OCI-LY1 (cell line): ENCODE data around the gene LRMDA.

Experiments
- H2AFZ ChIP-seq: fragments of 200-600 bp; sonication (generic), shearing (Covaris generic); 2 replicates; pipeline ENCODE4 v1.6.0; 2014; ENCODE audit warnings: antibody characterized with exemption, mild to moderate bottlenecking, low read length
- H3F3A ChIP-seq: fragments of 200-600 bp; sonication (generic), shearing (Covaris generic); 2 replicates; pipeline ENCODE4 v1.6.0; 2014; ENCODE audit warnings: mild to moderate bottlenecking, antibody characterized with exemption, low read length, moderate library complexity; ENCODE audit not compliant: insufficient read depth
- H3K27ac ChIP-seq: fragments of 200-600 bp; sonication (generic); 2 replicates; pipeline ENCODE4 v1.5.1; 2014; ENCODE audit warnings: low read length, mixed run types, mild to moderate bottlenecking, low read depth; ENCODE audit not compliant: poor library complexity, severe bottlenecking
- H3K27me3 ChIP-seq: fragments of 200-600 bp; sonication (generic); 2 replicates; pipeline ENCODE4 v1.6.0; 2014; ENCODE audit warnings: antibody characterized with exemption, mild to moderate bottlenecking, low read length, moderate library complexity; ENCODE audit not compliant: insufficient read depth
- H3K36me3 ChIP-seq: fragments of 200-600 bp; sonication (generic); 2 replicates; pipeline ENCODE4 v1.6.1; 2014; ENCODE audit warnings: mild to moderate bottlenecking, antibody characterized with exemption, low read length, moderate library complexity, mixed read lengths; ENCODE audit not compliant: insufficient read depth
- H3K4me1 ChIP-seq: fragments of 200-600 bp; sonication (generic); 2 replicates; pipeline ENCODE4 v1.5.1; 2014; ENCODE audit warnings: mild to moderate bottlenecking, low read length, moderate library complexity; ENCODE audit not compliant: insufficient read depth, severe bottlenecking
- H3K4me2 ChIP-seq: fragments of 200-600 bp; sonication (generic), shearing (Covaris generic); 2 replicates; pipeline ENCODE4 v1.6.1; 2014; ENCODE audit warnings: low read length
- H3K4me3 ChIP-seq: fragments of 200-600 bp; sonication (generic); 2 replicates; pipeline ENCODE4 v1.5.1; 2014; ENCODE audit warnings: low read length, low read depth, mild to moderate bottlenecking, mixed read lengths; ENCODE audit not compliant: poor library complexity, severe bottlenecking
- H3K79me2 ChIP-seq: fragments of 200-600 bp; shearing (Covaris generic); 2 replicates; pipeline ENCODE4 v1.6.1; 2016; ENCODE audit warnings: mixed run types, low read length, mixed read lengths; ENCODE audit not compliant: insufficient read depth
- H3K9ac ChIP-seq: fragments of 200-600 bp; sonication (generic), shearing (Covaris generic); 2 replicates; pipeline ENCODE4 v1.6.1; 2014; ENCODE audit warnings: mild to moderate bottlenecking, low read length, mixed read lengths
- H3K9me2 ChIP-seq: fragments of 200-600 bp; sonication (generic), shearing (Covaris generic); 2 replicates; pipeline ENCODE4 v1.6.1; 2014; ENCODE audit warnings: low read depth, mild to moderate bottlenecking, low read length, mixed read lengths
- H3K9me3 ChIP-seq: fragments of 200-600 bp; shearing (Covaris generic); 2 replicates; pipeline ENCODE4 v1.6.1; 2014; ENCODE audit warnings: low read length, mixed read lengths
- H4K20me1 ChIP-seq: fragments of 200-600 bp; sonication (generic), shearing (Covaris generic); 2 replicates; pipeline ENCODE4 v1.6.0; 2016; ENCODE audit warnings: mild to moderate bottlenecking, low read length; ENCODE audit not compliant: insufficient read depth
- EZH2 ChIP-seq: fragments of 200-600 bp; sonication (generic), shearing (Covaris generic); IDR thresholded peaks from 2 replicates; pipeline ENCODE4 v1.8.0; 2017; ENCODE audit warnings: borderline replicate concordance, mixed run types, mild to moderate bottlenecking, antibody characterized with exemption, low read length, moderate library complexity, mixed read lengths
- TF ChIP-seq, protein P1 (sequence below): fragments of 200-600 bp; sonication (generic), shearing (Covaris generic); IDR thresholded peaks from 2 replicates; pipeline ENCODE4 v1.5.1; 2017; ENCODE audit warnings: mild to moderate bottlenecking, antibody characterized with exemption, low read length, moderate library complexity, mixed read lengths

Gene LRMDA

DNA sequence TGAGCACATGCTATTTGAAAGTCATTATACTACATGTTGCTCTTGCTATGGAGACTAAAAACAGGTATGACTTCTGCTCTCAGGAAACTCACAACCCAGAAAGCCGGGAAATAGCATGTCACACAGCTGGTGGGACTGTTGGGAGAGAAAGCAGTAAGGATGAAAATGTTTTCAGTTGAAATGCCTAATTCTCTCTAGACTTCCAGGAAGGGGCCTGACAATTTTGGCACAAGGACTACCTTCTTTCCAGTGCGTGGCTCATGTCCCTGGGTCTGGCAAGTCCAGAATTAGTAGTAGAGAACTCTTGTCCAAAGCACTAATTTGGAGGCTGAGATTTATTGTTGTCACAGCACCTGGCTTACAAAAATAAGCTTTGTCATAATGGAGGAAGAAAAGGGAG, 567.6 kb downstream of the LRMDA start:
- Histone ChIP-seq H3K27ac (no peak overlapping the region), H3K4me2 (no peak overlapping the region), H3K79me2 (no peaks in the 10 kb centered on the region), H3K36me3 (no peaks in the 10 kb centered on the region), H4K20me1 (no peaks in the 10 kb centered on the region), H2AFZ (no peak overlapping the region), H3K9me3 (no peaks in the 10 kb centered on the region), H3F3A (no peaks in the 10 kb centered on the region), H3K9me2 (no peaks in the 10 kb centered on the region), H3K27me3 (0 out of 2 replicates have a peak, but pooled peaks cover 6% of the 10 kb centered on the region), H3K9ac (no peak overlapping the region), H3K4me3 (no peak overlapping the region), H3K4me1 (no peaks in the 10 kb centered on the region)
- TF ChIP-seq EZH2: no peak
- TF ChIP-seq, protein P1, sequence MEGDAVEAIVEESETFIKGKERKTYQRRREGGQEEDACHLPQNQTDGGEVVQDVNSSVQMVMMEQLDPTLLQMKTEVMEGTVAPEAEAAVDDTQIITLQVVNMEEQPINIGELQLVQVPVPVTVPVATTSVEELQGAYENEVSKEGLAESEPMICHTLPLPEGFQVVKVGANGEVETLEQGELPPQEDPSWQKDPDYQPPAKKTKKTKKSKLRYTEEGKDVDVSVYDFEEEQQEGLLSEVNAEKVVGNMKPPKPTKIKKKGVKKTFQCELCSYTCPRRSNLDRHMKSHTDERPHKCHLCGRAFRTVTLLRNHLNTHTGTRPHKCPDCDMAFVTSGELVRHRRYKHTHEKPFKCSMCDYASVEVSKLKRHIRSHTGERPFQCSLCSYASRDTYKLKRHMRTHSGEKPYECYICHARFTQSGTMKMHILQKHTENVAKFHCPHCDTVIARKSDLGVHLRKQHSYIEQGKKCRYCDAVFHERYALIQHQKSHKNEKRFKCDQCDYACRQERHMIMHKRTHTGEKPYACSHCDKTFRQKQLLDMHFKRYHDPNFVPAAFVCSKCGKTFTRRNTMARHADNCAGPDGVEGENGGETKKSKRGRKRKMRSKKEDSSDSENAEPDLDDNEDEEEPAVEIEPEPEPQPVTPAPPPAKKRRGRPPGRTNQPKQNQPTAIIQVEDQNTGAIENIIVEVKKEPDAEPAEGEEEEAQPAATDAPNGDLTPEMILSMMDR: no peak

- Histone ChIP-seq H3K27ac (no peak overlapping the region), H2AFZ (no peak overlapping the region), H3K9ac (no peak overlapping the region), H3K36me3 (no peaks in the 10 kb centered on the region), H3F3A (no peaks in the 10 kb centered on the region), H3K9me2 (no peaks in the 10 kb centered on the region), H3K9me3 (no peaks in the 10 kb centered on the region), H3K4me3 (no peak overlapping the region), H4K20me1 (no peaks in the 10 kb centered on the region), H3K79me2 (no peaks in the 10 kb centered on the region), H3K4me2 (no peak overlapping the region), H3K4me1 (no peaks in the 10 kb centered on the region), H3K27me3 (0 out of 2 replicates have a peak, but pooled peaks cover 6% of the 10 kb centered on the region)
- TF ChIP-seq, protein P1: no peak
- TF ChIP-seq EZH2: no peak
Measured at GRCh38 chr10:75999515-76000209, 568.2 kb downstream of the LRMDA start.

GRCh38 chr10:76000550-76000949, 569.1 kb downstream of the LRMDA start:
- no peak overlapping the region for H3K4me3 ChIP-seq
- H3K79me2 ChIP-seq: no peaks in the 10 kb centered on the region
- H3K9me2 ChIP-seq: no peaks in the 10 kb centered on the region
- no peaks in the 10 kb centered on the region for H3K36me3 ChIP-seq
- H4K20me1 ChIP-seq: no peaks in the 10 kb centered on the region
- TF ChIP-seq, protein P1: no peak
- no peak for TF ChIP-seq EZH2
- H3K9ac ChIP-seq: no peak overlapping the region
- H3K27ac ChIP-seq: no peak overlapping the region
- H3K27me3 ChIP-seq: 0 out of 2 replicates have a peak, but pooled peaks cover 6% of the 10 kb centered on the region
- no peak overlapping the region for H2AFZ ChIP-seq
- no peaks in the 10 kb centered on the region for H3K4me1 ChIP-seq
- no peaks in the 10 kb centered on the region for H3F3A ChIP-seq
- H3K4me2 ChIP-seq: no peak overlapping the region
- no peaks in the 10 kb centered on the region for H3K9me3 ChIP-seq
